ENCODE results near the gene SLC22A5.

DNA sequence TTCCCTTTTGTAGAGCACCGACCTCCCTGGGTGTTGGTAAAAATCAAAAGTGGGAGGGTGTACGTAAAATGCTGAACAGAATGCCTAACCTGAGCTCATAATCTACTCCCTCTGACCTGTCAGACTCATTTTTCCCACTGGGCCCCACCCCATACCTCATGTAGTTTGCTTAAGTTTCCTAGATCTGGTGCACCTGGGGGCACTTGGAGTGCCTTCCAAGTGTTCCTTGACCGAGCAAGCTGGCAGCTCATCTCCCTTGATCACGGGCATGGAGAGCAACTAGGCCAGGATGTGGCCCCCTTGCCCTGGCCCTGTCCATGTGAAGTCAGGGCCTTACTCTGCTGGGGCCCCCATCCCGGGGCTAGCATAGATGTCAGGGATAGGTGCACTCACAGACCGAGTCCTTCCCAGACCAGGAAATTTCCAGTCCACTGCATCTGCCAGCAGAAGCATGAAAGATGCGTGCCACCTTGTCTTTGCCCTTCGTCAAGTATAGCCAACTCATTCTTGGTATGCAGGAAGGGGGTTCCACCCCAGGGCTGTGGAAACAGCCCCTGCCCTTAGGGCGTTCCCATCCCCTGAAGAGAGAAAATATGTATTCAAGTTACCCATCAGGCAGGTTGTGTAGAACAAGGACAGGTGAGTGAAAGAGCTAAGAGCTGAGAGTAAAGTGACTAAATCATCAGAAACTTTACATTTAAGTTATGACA is 41.9 kb downstream of the SLC22A5 start:
- TF ChIP-seq, protein P1, sequence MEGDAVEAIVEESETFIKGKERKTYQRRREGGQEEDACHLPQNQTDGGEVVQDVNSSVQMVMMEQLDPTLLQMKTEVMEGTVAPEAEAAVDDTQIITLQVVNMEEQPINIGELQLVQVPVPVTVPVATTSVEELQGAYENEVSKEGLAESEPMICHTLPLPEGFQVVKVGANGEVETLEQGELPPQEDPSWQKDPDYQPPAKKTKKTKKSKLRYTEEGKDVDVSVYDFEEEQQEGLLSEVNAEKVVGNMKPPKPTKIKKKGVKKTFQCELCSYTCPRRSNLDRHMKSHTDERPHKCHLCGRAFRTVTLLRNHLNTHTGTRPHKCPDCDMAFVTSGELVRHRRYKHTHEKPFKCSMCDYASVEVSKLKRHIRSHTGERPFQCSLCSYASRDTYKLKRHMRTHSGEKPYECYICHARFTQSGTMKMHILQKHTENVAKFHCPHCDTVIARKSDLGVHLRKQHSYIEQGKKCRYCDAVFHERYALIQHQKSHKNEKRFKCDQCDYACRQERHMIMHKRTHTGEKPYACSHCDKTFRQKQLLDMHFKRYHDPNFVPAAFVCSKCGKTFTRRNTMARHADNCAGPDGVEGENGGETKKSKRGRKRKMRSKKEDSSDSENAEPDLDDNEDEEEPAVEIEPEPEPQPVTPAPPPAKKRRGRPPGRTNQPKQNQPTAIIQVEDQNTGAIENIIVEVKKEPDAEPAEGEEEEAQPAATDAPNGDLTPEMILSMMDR (IDR thresholded peaks at IDR 0.05; ENCODE audit: borderline replicate concordance, extremely low read depth, low read length, poor library complexity, severe bottlenecking): no peak
- TF ChIP-seq EZH2 (IDR thresholded peaks at IDR 0.05; ENCODE audit: borderline replicate concordance, low read depth, low read length, severe bottlenecking): no peak
